NCI-H2029 treated with DMSO at 0.1 percent for 48 hours (cell line): Measurements from ENCODE around the gene RHOT1.
"Not testable (repeated sequence)": the region's sequence is repeated elsewhere in the genome, so short reads cannot be mapped to it uniquely, and the experiment has no call there.

ENCODE experiments used
- DNase-seq: peaks from one replicate; lab custom pipeline; 2025; lab: John Stamatoyannopoulos, UW

RHOT1 gene

GRCh38 chr17:32142038-32142856 lies at the start of gene RHOT1:
RHOT1 (plus strand) TSS chr17:32142502; CDS start chr17:32142693, 191 bp downstream.
- peak; percentile 49 for DNase-seq

GRCh38 chr17:32099686-32100085 lies 42.6 kb upstream of the RHOT1 start:
- no peak for DNase-seq

GRCh38 chr17:32100323-32100722 lies 42.0 kb upstream of the RHOT1 start:
- DNase-seq, result not testable (repeated sequence)

- DNase-seq, result peak; percentile 71
Measured at GRCh38 chr17:32100971-32101631, 41.2 kb upstream of the RHOT1 start.

GRCh38 chr17:32102172-32102571 lies 40.1 kb upstream of the RHOT1 start:
- DNase-seq, result no peak

GRCh38 chr17:32102646-32103186 lies 39.6 kb upstream of the RHOT1 start:
- DNase-seq, result no peak

GRCh38 chr17:32103476-32104113 lies 38.7 kb upstream of the RHOT1 start:
- DNase-seq, result no peak

GRCh38 chr17:32104158-32104557 lies 38.1 kb upstream of the RHOT1 start:
- DNase-seq, result no peak

- DNase-seq, result not testable (repeated sequence)
Measured at GRCh38 chr17:32106471-32106981, 35.8 kb upstream of the RHOT1 start.

GRCh38 chr17:32107194-32107593 lies 35.1 kb upstream of the RHOT1 start:
- not testable (repeated sequence) for DNase-seq

- DNase-seq, result no peak
Measured at GRCh38 chr17:32110596-32110995, 31.7 kb upstream of the RHOT1 start.

GRCh38 chr17:32111141-32111771 lies 31.0 kb upstream of the RHOT1 start:
- no peak for DNase-seq

GRCh38 chr17:32112416-32112815 lies 29.9 kb upstream of the RHOT1 start:
- DNase-seq, result no peak

- DNase-seq, result no peak
Measured at GRCh38 chr17:32114536-32114935, 27.8 kb upstream of the RHOT1 start.

GRCh38 chr17:32115546-32115945 lies 26.8 kb upstream of the RHOT1 start:
- not testable (repeated sequence) for DNase-seq

- DNase-seq, result no peak
Measured at GRCh38 chr17:32116937-32117336, 25.4 kb upstream of the RHOT1 start.

GRCh38 chr17:32117399-32117798 lies 24.9 kb upstream of the RHOT1 start:
- DNase-seq, result no peak

- not testable (repeated sequence) for DNase-seq
Measured at GRCh38 chr17:32118088-32118487, 24.2 kb upstream of the RHOT1 start.

- no peak for DNase-seq
Measured at GRCh38 chr17:32118835-32119234, 23.5 kb upstream of the RHOT1 start.

GRCh38 chr17:32120141-32120540 lies 22.2 kb upstream of the RHOT1 start:
- DNase-seq, result no peak

GRCh38 chr17:32120716-32121115 lies 21.6 kb upstream of the RHOT1 start:
- no peak for DNase-seq

GRCh38 chr17:32123782-32124181 lies 18.5 kb upstream of the RHOT1 start:
- no peak for DNase-seq
